HL-60 (cell line): ENCODE data around the gene NMUR1.

ENCODE experiments used
- DNase-seq, 2 experiments: peaks; one replicate each; pipeline ENCODE4 v3.0.0-alpha.2; 2010 to 2020; ENCODE audit warnings: low read depth in 1 of 2, low spot score in 1 of 2
- H3K27ac ChIP-seq: fragments of 250-450 bp; sonication (Bioruptor Pico); replicated peaks from 2 replicates; pipeline ENCODE4 v1.5.1; 2020; ENCODE audit warnings: mild to moderate bottlenecking, moderate library complexity
- H3K27me3 ChIP-seq: fragments of 250-450 bp; sonication (Bioruptor Pico); 2 replicates; pipeline ENCODE4 v1.5.1; 2021; ENCODE audit warnings: mild to moderate bottlenecking, moderate library complexity; ENCODE audit not compliant: insufficient read depth, poor library complexity, severe bottlenecking
- H3K4me3 ChIP-seq: replicated peaks from 2 replicates; pipeline ENCODE4 v1.5.1; 2011; ENCODE audit warnings: mild to moderate bottlenecking, control low read depth, low read length; ENCODE audit not compliant: insufficient read depth
- GABPA ChIP-seq: IDR thresholded peaks from 2 replicates; pipeline ENCODE4 v1.6.1; 2012; ENCODE audit warnings: low read depth
- POLR2AphosphoS5 ChIP-seq: IDR thresholded peaks from 2 replicates; pipeline ENCODE4 v1.6.1; 2012; ENCODE audit warnings: low read depth
- SPI1 ChIP-seq: IDR thresholded peaks from 2 replicates; pipeline ENCODE4 v1.6.1; 2012; ENCODE audit warnings: low read depth, mild to moderate bottlenecking, borderline replicate concordance
- TF ChIP-seq, protein P1 (sequence below): IDR thresholded peaks from 2 replicates; pipeline ENCODE4 v1.6.1; 2012; ENCODE audit warnings: low read depth; ENCODE audit not compliant: insufficient replicate concordance
- TF ChIP-seq, protein P2 (sequence below): IDR thresholded peaks from one replicate; pipeline ENCODE4 v1.5.1; 2011; ENCODE audit warnings: low read length, control low read depth, inconsistent platforms; ENCODE audit not compliant: insufficient read depth

The NMUR1 gene

DNA sequence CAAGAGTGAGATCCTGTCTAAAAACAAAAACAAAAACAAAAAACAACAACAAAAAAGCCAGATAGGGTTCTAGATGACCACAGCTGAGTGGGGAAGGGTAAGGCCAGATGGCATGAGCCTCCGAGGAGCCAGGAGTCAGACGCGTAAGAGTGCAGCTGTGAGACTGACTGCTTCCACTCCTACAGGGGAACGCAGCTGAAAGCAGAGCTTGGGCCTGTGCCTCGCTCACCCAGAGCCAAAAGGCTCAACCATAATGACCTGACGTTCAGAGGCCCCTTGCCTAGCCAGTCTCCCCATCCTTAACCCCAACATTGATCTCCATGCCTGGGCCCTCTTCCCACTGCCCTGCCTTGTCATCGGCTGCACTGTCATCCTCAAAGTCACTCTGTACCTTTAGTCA, 39.4 kb downstream of the NMUR1 start:
- TF ChIP-seq, protein P1, sequence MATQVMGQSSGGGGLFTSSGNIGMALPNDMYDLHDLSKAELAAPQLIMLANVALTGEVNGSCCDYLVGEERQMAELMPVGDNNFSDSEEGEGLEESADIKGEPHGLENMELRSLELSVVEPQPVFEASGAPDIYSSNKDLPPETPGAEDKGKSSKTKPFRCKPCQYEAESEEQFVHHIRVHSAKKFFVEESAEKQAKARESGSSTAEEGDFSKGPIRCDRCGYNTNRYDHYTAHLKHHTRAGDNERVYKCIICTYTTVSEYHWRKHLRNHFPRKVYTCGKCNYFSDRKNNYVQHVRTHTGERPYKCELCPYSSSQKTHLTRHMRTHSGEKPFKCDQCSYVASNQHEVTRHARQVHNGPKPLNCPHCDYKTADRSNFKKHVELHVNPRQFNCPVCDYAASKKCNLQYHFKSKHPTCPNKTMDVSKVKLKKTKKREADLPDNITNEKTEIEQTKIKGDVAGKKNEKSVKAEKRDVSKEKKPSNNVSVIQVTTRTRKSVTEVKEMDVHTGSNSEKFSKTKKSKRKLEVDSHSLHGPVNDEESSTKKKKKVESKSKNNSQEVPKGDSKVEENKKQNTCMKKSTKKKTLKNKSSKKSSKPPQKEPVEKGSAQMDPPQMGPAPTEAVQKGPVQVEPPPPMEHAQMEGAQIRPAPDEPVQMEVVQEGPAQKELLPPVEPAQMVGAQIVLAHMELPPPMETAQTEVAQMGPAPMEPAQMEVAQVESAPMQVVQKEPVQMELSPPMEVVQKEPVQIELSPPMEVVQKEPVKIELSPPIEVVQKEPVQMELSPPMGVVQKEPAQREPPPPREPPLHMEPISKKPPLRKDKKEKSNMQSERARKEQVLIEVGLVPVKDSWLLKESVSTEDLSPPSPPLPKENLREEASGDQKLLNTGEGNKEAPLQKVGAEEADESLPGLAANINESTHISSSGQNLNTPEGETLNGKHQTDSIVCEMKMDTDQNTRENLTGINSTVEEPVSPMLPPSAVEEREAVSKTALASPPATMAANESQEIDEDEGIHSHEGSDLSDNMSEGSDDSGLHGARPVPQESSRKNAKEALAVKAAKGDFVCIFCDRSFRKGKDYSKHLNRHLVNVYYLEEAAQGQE: no peak
- TF ChIP-seq GABPA: no peak
- TF ChIP-seq, protein P2, sequence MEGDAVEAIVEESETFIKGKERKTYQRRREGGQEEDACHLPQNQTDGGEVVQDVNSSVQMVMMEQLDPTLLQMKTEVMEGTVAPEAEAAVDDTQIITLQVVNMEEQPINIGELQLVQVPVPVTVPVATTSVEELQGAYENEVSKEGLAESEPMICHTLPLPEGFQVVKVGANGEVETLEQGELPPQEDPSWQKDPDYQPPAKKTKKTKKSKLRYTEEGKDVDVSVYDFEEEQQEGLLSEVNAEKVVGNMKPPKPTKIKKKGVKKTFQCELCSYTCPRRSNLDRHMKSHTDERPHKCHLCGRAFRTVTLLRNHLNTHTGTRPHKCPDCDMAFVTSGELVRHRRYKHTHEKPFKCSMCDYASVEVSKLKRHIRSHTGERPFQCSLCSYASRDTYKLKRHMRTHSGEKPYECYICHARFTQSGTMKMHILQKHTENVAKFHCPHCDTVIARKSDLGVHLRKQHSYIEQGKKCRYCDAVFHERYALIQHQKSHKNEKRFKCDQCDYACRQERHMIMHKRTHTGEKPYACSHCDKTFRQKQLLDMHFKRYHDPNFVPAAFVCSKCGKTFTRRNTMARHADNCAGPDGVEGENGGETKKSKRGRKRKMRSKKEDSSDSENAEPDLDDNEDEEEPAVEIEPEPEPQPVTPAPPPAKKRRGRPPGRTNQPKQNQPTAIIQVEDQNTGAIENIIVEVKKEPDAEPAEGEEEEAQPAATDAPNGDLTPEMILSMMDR: no peak
- TF ChIP-seq POLR2AphosphoS5: no peak
- TF ChIP-seq SPI1: no peak
- H3K4me3 ChIP-seq: no peak overlapping the region
- H3K27ac ChIP-seq: no peak overlapping the region
- no peaks in the 10 kb centered on the region for H3K27me3 ChIP-seq
- DNase-seq: no peak

DNA sequence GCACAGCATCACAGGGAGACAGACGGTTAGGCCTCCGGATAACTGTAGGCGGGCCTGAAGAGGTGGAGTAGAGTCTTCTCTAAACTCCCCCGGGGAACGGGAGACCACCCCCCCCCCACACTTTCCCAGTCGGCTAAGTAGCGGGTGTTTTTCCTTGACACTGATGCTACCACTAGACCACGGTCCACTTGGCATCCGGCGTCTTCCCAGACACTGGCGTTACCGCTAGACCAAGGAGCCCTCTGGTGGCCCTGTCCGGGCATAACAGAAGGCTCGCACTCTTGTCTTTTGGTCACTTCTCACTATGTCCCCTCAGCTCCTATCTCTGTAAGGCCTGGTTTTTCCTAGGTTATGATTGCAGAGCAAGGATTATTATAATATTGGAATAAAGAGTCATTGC, 40.3 kb downstream of the NMUR1 start:
- Histone ChIP-seq H3K27me3 (no peaks in the 10 kb centered on the region), H3K27ac (no peak overlapping the region), H3K4me3 (no peak overlapping the region)
- DNase-seq: peak in 1 of 2 experiments; percentile 28
- TF ChIP-seq POLR2AphosphoS5 (no peak), SPI1 (no peak), GABPA (no peak)
- TF ChIP-seq, protein P2: no peak

- no peak for DNase-seq
- H3K27ac ChIP-seq: no peak overlapping the region
Measured at GRCh38 chr2:231488331-231488730, 41.9 kb downstream of the NMUR1 start.

GRCh38 chr2:231486851-231487596, 43.2 kb downstream of the NMUR1 start:
- Histone ChIP-seq H3K27ac (no peak overlapping the region), H3K4me3 (no peak overlapping the region), H3K27me3 (no peaks in the 10 kb centered on the region)
- DNase-seq: no peak
- TF ChIP-seq, protein P2: no peak
- TF ChIP-seq, protein P1: no peak
- TF ChIP-seq GABPA (no peak), POLR2AphosphoS5 (no peak), SPI1 (no peak)

More at GRCh38 chr2:231488331-231488730, 41.9 kb downstream of the NMUR1 start:
- H3K4me3 ChIP-seq: no peak overlapping the region
- TF ChIP-seq, protein P1: no peak
- no peak for TF ChIP-seq SPI1
- no peaks in the 10 kb centered on the region for H3K27me3 ChIP-seq
